HG03378 (cell line): ENCODE data around the gene RTF1.
"Not testable (repeated sequence)": the region's sequence is repeated elsewhere in the genome, so short reads cannot be mapped to it uniquely, and the experiment has no call there.

Experiments used
- ATAC-seq: cut with Tn5 transposase; IDR thresholded peaks from one replicate; pipeline ENCODE4 v1.9.1; 2021; ENCODE audit warnings: mild to moderate bottlenecking, moderate library complexity; ENCODE audit not compliant: unreplicated experiment

RTF1 gene

DNA sequence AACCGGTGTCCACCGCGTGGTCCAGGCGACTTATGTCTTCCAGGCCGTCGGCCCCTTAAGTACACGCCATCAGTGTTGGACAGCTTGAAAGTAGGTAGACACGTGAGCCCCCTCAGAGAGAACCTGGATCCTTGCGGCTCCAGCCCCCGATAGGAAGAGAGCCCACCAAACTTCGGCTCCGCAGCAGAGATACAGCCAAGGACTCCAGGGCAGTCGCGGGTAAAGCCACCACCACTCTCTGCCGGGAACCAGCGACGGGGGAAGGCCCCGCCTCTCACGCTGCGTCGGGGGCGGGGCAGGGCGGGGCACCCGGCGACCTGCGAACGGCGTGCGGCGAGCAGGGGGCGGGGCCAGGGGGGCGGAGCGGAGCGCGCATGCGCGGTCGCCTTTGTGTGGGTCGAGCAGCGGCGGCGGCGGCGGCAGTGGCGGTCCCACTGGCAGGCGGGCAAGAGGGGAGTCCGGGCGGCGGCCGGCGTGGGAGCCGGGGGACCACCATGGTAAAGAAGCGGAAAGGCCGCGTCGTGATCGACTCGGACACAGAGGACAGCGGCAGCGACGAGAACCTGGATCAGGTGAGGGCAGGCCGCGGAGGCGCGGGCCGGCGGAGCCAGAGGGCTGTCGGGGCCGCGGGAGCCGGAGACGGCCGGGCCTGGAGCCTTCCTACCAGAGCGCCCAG lies at the start of gene RTF1:
TSS of gene RTF1 (plus strand) at position 354 of the 676 bp plus-strand sequence. CDS start at position 375, 21 bp downstream.
- peak; percentile 62 for ATAC-seq

DNA sequence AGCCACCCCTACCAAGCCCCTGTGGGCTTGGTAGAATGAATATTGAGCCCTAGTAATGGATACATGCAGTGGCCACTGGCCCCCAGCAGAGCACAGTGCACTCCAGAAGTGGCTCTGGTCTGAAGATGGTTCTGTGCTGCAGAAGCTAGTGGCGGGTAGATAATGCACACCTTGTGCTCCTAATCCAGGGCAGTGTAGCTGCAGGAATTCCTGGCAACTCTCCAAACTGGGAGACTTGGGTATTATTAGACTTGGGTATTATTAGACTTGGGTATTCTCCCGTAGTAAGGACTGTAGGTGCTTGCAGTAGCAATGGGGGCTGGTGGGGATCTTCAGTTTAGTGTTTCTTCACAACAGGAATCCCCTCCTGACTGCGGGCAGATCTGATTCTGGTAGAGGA lies 49.5 kb upstream of the RTF1 start:
- ATAC-seq: no peak

DNA sequence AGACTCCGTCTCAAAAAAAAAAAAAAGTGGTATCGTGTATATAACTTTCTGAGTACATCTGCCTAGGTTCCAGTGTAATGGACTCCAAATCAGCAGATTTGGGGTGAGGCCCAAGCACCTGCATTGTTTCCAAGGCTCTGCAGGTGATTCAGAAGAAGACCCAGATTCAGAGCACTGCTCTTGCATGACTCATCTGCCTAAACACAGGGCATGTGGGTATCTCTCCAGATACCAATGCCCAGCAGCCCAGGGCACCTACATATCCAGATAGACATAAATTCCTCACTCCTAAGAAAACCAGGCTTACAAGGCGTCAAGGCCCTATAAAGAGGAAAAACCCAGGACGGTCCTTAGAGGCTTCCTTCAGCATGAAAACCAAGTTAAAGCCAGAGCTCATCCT lies 38.9 kb upstream of the RTF1 start:
- no peak for ATAC-seq

DNA sequence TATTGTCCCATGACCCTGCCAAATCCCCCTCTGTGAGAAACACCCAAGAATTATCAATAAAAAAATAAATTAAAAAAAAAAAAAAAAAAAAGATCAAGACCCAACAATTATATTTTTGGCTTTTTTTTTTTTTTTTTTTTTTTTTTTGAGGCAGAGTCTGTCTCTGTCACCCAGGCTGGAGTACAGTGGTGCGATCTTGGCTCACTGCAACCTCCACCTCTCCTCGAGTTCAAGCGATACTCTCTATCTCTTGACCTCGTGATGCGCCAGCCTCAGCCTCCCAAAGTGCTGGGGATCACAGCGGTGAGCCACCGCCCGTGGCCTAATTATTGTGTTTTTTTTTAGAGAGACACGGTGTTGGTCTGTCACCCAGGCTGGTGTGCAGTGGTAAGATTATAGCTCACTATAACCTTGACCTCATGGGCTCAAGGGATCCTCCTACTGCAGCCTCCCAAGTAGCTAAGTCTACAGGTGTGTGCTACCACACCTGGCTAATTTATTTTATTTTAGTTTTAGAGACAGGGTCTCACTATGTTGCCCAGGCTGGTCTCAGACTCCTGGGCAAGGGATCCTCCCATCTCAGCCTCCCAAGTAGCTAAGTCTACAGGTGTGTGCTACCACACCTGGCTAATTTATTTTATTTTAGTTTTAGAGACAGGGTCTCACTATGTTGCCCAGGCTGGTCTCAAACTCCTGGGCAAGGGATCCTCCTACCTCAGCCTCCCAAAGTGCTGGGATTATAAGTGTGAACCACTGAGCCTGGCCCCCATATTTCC lies 32.7 kb upstream of the RTF1 start:
- not testable (repeated sequence) for ATAC-seq

DNA sequence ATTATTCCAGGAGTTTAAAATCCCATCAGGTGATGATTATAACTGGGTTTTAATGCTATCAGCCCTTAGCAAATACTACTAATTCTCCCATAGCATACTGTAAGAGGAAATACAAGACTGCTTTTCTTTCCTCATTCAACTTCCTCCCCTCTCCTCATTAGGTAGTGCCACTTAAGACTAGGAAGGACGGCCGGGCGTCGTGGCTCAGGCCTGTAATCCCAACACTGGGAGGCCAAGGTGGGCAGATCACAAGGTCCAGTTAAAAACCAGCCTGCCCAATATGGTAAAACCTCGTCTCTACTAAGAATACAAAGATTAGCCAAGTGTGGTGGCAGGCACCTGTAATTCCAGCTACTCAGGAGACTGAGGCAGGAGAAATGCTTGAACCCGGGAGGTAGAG lies 29.2 kb upstream of the RTF1 start:
- ATAC-seq: no peak

DNA sequence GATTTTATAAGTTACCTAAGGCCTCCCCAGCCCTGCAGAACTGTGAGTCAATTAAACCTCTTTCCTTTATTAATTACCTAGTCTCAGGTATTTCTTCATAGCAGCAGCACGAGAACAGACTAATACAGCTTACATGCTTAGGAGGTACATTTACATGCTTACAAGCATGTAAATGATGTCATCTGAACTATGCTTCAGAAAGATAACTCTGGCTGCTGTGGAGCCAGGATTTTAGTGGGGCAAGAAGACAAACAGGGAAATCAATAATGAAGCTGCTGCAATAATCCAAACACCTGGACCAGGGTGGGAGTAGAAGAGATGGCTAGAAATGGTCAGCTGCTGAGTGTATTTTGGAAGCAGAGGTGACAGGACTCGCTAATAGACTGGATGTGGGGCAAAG lies 24.2 kb upstream of the RTF1 start:
- ATAC-seq: no peak

DNA sequence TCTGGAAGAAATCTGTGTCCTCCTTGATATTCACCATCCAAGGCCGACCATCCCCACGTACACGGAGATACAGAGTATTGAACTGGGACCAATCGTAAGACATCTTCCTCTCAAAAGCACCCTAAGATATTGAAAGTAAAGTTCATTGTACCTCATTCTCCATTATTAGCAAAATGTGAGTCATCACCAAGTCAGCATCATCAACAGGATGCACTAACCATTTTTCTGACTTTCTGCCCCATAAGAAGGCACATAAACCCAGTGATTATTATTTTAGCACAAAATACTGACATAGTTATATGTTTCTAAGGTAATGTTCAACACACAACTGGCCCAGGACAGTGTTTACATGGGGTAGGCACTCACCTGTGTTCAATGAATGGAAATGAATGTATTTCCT lies 22.0 kb upstream of the RTF1 start:
- no peak for ATAC-seq

DNA sequence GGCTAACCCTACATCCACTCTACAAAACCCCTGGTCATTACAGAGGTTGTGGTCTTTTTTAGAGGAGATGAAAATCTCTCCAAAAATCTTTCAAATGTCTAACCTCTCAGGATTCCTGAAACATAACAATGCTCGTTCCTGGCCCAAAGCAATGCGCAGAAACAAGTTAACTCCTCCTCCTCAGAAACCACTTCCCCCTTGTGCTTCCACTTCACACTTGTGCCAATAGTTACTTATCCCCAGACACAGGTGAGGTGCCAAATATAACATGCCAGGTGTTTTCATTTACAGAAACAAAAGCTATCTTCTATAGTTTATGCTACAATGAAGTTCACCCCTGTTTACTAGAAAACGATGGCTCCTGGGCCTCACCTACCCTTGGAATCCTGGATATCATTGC lies 20.8 kb upstream of the RTF1 start:
- ATAC-seq: no peak

DNA sequence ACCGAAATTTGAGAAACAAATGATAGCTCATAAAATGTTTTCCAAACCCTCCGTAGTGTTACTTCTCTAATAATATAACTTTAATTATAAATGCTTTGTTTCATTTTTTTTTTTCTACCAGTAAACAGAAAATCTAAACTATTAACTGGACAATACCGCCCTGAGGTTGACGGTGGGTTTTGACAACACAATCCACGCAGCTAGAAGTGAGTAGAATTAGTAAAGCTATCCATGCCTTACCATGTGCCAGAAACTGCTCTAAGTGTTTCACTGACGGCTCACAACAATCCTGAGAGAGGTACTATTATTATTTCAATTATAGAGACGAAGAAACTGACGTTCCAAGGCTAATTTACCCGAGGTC lies 15.0 kb upstream of the RTF1 start:
- peak; percentile 24 for ATAC-seq

DNA sequence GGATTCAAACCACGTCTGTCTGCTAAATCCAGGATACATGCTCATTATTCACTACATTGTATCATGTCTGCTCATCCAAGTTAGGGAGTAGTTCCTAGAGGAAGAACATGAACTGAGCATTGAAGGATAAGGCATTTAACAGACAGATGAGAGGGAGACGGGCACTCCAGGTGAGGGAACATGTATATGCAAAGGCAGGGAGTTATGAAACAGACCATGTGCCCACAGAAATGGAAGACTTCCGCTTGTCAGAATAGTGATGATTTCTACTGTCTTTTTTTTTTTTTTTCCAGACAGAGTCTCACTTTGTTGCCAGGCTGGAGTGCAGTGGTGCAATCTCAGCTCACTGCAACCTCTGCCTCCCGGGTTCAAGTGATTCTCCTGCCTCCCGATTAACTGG lies 9.6 kb upstream of the RTF1 start:
- no peak for ATAC-seq

DNA sequence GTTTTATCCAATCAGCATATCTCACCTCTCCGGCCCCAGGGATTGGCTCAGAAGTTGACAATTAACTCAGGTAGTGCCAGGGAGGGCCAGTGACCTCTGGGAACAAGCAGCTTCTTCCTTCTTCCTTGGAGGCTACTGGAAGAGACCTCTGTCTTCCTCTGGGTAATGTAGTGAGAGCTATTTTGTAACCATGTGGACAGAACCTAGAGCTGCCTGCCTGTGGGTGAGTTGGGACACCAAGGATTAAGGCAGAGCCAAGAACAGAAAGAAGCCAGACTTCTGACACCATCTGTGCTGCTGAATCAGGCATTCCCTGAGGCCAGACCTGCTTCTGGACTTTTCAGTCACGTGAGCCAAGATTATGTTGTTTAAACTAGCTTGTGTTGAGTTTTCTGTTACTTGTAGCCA lies 8.7 kb upstream of the RTF1 start:
- no peak for ATAC-seq

DNA sequence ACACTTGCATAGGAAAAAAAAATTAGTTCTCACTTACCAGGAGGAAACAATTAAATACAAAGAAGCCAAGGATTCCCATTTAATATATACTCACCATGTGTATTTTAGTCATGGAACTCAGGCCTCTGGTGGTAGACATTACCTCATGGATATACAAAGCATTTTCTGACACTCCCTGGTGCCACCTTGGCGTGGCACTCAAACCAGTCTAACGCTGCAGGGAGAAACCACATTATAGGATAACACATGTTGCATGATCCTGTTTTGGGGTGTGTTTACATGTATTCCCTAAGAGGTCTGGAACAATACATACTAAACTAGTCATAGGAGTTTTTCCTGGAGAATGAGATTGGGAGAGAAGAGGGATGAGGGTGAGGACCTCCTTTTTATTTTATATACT lies 5.9 kb upstream of the RTF1 start:
- no peak for ATAC-seq

DNA sequence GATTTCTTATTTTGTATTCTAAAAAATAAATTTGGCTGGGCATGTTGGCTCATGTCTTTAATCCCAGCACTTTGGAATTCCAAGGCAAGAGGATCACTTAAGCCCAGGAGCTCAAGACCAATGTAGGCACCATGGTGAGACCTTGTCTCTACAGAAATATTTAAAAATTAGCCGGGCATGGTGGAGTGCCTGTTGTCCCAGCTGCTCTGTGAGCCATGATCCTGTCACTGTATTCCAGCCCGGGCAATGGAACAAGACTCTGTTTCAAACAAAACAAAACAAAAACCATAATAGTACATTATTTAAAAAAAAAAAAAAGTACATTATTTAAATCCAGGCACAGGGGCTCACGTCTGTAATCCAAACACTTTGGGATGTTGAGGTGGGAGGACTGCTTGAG lies 5.5 kb upstream of the RTF1 start:
- ATAC-seq: no peak

DNA sequence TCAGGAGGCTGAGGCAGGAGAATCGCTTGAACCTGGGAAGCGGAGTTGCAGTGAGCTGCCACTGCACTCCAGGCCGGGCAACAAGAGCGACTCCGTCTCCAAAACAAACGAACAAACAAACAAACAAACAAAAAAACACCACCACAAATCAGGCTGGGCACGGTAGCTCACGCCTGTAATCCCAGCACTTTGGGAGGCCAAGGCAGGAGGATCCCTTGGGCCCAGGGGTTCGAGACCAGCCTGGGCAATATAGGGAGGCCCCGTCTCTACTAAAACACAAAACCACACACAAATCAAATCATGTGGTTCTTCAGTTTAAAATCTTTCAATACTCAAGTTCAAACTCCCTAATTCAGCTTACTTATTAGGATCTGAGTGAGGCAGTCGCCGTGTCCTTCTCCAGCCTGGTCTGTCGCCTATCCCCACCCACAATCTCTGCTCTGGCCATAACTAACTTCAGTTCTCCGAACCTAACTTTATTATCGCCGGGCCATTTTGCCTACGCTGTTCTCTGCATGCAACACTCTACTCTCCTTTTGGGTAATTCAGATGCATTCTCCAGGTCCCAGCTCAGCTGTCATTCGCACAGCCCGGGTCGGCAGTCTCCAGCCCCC lies 660 bp upstream of the RTF1 start:
- no peak for ATAC-seq

DNA sequence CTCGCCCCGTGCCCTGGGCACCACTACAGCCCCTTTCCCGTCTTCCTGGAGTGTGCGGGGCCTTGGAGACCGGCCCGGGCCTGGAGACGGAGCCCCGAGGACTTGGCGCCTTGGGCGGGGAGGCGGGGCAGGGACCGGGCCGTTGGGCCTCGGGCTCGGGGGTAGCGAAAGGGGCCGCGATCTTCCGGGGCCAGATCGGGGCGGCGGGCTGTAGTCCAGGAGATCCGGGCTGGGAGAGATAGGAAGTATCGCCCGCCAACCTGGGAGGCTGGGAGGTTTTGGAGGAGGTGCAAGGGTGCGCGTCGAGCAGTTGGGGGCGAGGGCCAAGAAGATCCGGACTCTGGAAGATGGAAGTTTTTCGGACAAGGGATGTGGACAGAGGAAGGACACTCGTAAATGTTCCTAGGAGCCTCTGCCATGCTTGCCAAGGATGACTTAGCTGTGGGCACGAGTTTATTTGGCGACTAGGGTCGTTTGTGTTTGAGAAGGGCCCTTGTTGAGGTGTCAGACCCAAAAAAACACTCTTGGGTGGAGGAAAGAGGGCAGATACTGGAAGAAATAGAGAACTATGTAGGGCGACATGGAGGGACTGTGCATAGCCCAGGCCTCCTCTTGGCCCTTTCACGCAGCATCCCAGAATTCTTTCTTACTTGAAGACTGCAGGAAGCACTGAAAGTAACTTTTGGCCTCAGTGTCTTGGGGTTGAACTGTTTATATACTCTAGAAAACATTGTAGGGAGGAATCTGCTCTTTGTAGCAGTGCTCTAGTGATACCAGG lies 712 bp downstream of the RTF1 start:
- peak; percentile 26 for ATAC-seq

DNA sequence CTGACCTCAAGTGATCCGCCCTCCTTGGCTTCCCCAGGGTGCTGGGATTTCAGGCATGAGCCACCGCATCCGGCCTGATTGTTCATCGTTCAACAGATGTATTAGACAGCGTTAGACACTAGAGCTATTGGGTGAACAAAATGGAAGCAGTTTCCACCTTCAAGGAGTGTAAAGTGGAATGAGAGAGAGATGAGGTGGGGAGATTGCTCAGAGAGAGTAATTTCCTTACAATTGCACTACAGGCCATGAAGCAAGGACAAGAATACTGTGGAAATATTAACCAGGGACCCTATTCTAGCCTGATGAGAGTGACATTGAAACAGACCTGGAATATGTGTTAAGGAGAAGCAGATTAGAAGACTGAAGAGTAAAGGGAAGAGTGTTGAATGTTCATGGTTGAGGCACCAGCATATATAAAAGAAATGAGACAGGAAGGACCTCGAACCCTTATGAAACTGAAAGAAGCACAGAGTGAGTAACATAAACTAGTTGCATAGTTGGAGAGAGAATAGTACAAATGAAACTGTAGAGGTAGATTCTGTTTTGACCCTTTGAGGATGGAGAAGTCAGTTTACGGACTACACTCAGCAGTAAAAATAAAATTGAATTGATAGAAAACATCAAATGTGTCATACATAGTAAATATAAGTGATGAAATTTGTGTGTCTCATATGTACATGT lies 7.2 kb downstream of the RTF1 start:
- ATAC-seq: peak; percentile 82

DNA sequence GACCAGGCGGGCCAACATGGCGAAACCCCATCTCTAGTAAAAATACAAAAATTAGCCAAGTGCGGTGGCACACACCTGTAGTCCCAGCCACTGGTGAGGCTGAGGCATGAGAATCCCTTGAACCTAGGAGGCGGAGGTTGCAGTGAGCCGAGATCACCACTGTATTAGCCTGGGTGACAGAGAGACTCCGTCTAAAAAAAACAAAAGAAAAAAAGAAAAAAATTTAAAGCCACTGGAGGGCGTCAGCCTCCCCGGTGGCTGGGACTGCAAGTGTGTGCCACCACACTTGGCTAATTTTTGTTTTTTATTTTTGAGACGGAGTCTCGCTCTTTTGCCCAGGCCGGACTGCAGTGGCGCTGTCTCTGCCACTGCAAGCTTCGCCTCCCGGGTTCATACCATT lies 7.9 kb downstream of the RTF1 start:
- ATAC-seq: no peak

DNA sequence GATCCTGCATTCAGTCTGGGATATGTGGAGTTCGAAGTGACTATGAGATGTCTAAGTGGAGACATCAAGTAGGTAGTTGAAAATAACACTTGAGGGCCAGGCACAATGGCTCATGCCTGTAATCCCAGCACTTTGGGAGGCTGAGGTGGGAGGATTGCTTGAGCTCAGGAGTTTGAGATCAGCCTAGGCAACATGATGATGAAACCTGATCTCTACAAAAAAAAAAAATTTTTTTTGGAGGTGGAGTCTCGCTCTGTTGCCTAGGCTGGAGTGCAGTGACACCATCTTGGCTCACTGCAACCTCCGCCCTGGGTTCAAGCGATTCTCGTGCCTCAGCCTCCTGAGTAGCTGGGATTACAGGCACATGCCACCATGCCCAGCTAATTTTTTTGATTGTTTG lies 9.0 kb downstream of the RTF1 start:
- not testable (repeated sequence) for ATAC-seq

DNA sequence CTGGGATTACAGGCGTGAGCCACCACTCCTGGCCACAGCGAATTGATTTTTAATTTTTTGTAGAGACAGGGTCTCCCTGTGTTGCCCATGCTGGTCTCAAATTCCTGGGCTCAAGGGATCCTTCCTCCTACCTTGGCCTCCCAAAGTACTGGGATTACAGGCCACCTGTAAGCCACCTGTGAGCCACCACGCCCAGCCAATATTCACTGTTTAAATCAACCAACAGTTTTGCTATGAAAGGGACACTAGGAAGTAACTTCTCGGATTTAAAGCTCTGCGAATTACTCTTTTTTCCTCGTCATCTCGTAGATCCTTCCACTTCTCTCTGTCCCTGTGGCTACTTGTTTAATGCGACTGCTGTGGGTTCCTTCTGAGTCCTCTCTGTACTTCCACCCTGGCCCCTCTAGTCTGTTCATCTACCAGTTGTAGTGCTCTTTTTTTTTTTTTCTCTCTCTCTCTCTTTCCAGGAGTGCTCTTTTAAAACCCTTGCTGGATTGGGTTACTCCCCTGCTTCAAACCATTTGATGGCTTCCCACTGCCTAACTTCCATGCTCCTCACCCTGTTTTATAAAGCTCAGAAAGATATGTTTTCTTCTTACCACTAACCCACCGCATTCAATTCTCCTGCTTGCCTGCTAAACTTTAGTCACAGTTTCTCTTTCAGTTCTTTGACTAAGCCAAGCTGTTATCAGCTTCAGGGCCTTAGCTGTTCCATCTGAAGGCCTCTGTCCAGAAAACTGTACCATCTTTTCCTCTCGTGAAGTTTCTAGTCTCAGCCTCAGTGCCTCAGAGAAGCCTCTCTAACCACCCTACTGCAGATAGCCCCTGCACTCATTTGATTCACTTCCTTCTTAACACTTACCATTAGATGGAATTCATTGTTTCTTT lies 12.4 kb downstream of the RTF1 start:
- peak; percentile 59 for ATAC-seq
